HG03196 (cell line): Measurements from ENCODE around the gene RHOC.

ENCODE experiments used
- ATAC-seq: cut with Tn5 transposase; IDR thresholded peaks from one replicate; pipeline ENCODE4 v1.9.1; 2021; ENCODE audit not compliant: unreplicated experiment

Gene RHOC

GRCh38 chr1:112718691-112719418 is 11.9 kb upstream of the RHOC start:
- ATAC-seq: no peak

- no peak for ATAC-seq
Measured at GRCh38 chr1:112717263-112717873, 10.4 kb upstream of the RHOC start.

GRCh38 chr1:112716133-112716720 is 9.3 kb upstream of the RHOC start:
- peak; percentile 29 for ATAC-seq

GRCh38 chr1:112715264-112716053 is 8.5 kb upstream of the RHOC start, which contains the start of gene PPM1J:
TSS of gene PPM1J (minus strand) at chr1:112715332. CDS start at chr1:112715301, 31 bp downstream.
- peak; percentile 80 for ATAC-seq

GRCh38 chr1:112714313-112715263 is 7.7 kb upstream of the RHOC start:
- peak; percentile 1 for ATAC-seq

- ATAC-seq: peak; percentile 28
Measured at GRCh38 chr1:112713466-112714312, 6.8 kb upstream of the RHOC start.

- ATAC-seq: no peak
Measured at GRCh38 chr1:112712701-112713128, 5.8 kb upstream of the RHOC start.

- ATAC-seq: no peak
Measured at GRCh38 chr1:112712191-112712590, 5.3 kb upstream of the RHOC start.

- ATAC-seq: no peak
Measured at GRCh38 chr1:112711670-112712069, 4.7 kb upstream of the RHOC start.

- ATAC-seq: no peak
Measured at GRCh38 chr1:112711041-112711440, 4.1 kb upstream of the RHOC start.

GRCh38 chr1:112710586-112710985 is 3.7 kb upstream of the RHOC start:
- no peak for ATAC-seq

GRCh38 chr1:112710159-112710558 is 3.2 kb upstream of the RHOC start:
- ATAC-seq: no peak

GRCh38 chr1:112708489-112708888 is 1.6 kb upstream of the RHOC start:
- no peak for ATAC-seq

GRCh38 chr1:112708002-112708448 is 1.1 kb upstream of the RHOC start:
- ATAC-seq: no peak

GRCh38 chr1:112707221-112708001 is 484 bp upstream of the RHOC start:
- peak; percentile 49 for ATAC-seq

- peak; percentile 51 for ATAC-seq
Measured at GRCh38 chr1:112704934-112705627, 1.8 kb downstream of the RHOC start.

GRCh38 chr1:112704391-112704933 is 2.5 kb downstream of the RHOC start:
- ATAC-seq: no peak

GRCh38 chr1:112703706-112704105 is 3.2 kb downstream of the RHOC start:
- no peak for ATAC-seq
